HG03175 (cell line): ENCODE results near the gene PIK3CD.
"Not testable (repeated sequence)": the region's sequence is repeated elsewhere in the genome, so short reads cannot be mapped to it uniquely, and the experiment has no call there.

ENCODE experiments used
- ATAC-seq: cut with Tn5 transposase; IDR thresholded peaks from one replicate; pipeline ENCODE4 v1.9.1; 2021; ENCODE audit warnings: mild to moderate bottlenecking, moderate library complexity; ENCODE audit not compliant: unreplicated experiment

Gene PIK3CD

DNA sequence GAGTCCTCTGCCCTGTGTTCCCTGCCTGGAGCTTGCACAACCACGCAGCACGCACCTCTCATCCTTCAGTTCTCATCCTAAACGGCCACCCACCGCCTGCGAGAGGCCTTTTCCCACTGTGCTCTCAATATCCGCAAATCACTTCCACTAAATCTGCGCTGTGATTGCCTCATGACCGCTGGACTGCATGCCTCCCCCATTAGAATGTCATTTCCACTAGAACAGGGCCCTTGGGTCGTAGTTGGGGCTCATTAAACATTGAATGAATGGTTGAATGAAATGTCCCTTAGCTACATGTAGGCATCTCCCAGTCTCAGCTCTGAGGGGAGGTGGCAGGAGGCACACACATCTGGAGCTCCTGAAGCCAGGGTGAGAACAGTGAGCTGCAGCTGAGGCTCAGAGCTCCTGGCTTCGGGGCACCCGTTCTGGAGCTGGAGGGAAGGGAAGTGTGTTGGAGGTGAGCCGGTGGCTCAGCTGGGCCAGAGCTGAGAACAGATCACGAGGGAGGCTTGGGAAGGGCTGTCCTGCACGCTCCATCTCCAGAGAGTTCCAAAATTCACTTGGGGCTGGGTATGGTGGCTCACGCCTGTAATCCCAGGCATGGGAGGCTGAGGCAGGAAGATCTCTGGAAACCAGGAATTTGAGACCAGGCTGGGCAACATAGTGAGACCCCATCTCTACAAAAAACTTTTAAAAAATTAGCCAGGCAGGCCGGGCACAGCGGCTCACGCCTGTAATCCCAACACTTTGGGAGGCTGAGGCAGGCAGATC is 32.4 kb upstream of the PIK3CD start:
- no peak for ATAC-seq

DNA sequence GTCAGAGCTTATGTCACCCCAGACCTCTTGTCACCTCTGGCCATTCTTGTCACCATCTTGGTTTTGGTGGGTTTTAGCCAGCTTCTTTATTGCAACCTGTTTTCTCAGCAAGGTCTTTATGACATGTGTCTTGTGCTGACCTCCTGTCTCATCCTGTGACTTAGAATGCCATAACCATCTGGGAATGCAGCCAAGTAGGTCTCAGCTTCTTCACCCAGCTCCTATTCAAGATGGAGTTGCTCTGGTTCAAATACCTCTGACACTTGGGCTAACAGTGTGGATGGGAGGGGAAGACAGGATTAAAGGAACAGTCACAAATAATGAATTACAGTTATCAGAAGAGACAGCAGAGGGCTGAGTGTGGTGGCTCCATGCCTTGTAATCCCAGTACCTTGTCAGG is 30.5 kb upstream of the PIK3CD start:
- no peak for ATAC-seq

DNA sequence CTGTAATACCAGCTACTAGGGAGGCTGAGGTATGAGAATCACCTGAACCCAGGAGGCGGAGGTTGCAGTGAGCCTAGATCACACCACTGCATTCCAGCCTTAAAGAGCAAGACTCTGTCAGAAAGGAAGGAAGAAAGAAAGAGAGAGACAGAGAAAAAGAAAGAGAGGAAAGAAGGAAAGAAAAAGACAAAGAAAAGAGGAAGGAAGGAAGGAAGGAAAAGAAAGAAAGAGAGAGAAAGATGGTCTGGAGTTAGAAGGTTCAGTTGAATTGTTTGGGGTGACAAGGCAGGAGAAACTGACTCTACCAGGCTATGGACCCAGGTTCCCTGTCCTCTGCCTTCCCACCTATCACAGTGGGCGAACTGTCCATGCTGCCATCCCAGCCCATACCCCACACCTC is 27.4 kb upstream of the PIK3CD start:
- ATAC-seq = no peak

DNA sequence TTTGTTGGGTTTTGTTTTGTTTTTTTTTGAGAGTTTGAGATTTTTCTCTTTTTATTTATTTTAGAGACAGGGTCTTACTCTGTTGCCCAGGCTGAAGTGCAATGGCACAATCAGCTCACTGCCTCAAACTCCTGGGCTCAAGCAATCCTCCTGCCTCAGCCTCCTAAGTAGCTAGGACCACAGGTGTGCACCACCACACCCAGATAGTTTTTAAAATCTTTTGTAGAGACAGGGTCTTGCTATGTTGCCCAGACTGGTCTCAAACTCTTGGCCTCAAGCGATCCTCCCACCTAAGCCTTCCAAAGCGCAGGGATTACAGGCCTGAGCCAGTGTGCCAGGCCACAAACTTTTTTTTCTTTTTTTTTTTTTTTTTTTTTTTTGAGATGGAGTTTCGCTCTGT is 26.5 kb upstream of the PIK3CD start:
- not testable (repeated sequence) for ATAC-seq

DNA sequence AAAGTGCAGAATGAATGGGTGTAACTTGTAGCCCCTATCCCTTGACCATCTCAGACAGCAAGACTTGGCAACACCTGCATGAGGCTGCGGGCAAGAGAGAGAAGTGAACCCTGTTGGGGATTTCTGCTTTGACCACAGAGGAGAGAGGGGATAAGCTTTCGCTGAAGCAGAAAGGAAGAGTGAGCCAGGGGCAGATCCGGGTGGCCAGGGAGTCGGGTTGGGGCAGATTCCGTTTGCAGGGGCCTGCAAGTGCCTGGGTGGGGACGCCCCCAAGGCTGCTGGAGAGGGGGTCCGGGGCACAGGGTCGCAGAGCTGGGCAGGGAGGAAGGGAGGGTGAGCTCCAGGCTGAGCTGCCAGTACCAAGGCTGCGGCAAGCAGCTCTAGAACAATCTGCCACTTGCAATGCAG is 25.3 kb upstream of the PIK3CD start:
- peak; percentile 38 for ATAC-seq

DNA sequence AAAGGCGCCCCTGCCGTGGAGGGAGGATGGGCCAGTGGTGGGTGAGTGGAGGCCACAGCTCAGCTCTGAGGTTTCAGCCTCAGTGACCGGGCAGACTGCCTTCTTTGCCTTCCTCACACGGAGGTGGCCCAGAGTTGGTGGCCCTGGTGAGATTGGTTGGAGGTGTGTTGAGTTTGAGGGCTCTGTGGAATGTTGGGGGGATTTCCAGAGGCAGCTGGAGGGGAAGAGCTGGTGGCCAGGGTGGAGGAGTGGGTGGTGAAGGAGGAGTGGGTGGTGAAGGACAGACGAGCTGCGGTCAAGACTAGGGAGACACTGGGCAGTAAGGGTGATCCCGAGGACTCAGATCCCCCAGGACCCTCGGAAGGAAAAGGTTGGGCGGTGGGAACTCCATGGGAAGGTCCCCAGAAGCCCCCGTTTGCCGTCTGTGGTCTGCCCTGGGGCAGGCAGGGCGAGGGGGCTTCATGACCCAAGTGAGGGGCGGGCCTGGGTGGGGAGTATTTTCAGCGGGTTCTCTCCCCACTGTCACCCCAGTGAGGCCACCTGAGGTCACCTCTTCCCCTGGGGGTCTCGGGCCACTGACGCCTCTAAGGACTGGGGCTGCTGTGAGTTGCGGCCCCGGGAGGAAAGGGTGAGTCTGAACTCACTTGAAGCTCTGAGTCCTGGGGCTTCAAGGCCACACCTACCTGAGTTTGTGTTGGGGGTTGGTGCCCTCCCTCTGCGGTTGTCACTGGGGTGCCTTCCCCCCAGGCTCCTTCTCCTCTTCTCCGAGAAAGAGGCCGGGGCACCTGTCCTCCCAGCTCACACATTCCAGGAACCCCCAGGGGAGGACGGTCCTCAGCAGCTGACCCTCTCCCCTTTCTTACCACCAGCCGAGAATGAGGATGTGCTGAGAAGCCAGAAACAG is 22.7 kb upstream of the PIK3CD start:
- no peak for ATAC-seq

DNA sequence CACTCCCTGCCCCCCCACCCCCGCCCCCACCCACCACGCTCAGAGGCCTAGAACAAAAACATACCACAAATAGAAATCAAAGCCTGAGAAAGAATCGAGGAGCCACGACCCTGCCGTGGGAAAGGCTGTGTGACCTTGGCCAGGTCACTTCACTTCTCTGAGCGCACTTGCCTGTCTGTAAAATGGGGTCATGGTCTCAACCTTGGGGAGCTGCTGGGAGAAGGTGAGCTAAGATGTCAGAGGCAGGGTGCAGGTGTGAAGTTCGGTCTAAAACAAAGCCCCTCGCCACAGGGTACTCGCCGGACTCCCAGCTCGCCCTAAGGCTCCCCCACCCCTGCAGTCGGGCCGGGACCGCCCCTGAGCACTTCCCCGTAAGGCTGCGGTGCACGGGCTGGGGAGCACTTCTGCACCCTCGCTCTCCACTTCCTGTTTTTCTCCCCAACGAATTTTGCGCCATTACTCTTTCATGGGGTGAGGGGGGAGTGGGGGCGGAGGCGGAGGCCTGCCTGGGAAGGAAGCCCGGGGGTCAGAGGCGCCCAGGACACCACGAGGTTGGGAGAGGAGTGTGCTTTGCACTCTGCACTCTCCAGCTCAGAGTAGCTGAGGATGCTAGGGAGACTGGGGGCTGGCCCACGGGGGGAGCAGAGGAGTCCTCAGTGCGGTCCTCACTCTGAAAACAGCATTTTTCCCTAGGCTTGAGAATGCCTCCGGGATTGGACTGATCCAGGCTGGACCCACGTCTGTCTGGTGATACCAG is 21.9 kb upstream of the PIK3CD start:
- ATAC-seq = no peak

DNA sequence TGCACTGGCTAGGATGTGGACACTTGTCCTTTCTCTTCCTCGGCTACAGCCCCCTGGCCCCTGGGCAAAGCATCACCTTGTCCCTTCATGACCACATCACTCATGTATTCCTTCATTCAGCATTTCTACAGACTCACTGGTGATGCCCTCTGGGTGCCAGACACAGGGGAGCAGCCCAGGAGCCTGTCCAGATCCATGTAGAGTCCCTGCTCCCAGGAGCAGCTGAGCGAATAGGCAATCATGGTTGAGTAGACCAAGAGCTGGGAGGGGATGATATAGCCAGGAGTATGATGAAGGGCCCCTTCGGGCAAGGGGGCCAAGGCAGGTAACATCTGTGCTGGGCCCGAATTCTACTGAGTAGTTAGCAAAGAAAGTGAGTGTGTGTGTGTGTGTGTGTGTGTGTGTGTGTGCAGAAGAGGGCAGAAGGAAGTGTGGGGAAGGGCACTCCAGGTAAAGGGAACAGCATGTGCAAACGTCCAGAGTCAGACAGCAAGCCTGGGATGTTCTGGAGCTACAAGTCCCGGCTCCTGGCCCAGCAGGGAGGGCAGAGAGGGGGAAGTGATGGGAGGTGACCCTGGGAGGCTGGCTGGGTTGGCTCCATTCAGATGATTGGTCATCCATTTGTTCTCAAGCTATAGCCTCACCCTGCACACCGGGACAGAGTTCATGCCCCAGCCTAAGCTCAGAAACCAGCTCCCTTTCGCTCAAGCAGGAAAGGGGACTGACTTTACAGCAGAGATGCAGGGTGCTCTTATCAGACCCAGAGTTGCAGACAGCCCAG is 21.0 kb upstream of the PIK3CD start:
- no peak for ATAC-seq

DNA sequence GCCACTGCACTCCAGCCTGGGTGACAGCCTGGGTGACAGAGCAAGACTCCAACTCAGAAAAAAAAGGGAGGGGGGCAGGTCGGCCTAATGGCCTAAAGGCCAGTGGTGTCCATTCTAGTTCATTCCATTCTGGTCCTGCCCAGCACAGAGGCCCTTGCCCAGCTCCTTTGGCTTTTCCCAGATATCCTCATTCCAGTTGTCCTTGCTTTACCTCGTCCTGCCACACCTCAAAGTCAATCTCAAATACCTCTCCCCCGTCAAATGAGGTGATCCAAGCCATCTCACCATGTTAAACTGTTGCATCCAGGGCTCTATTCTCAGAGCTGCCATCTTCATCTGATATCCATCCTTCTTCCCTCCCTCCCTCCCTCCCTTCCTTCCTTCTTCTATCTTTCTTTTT is 19.9 kb upstream of the PIK3CD start:
- no peak for ATAC-seq

DNA sequence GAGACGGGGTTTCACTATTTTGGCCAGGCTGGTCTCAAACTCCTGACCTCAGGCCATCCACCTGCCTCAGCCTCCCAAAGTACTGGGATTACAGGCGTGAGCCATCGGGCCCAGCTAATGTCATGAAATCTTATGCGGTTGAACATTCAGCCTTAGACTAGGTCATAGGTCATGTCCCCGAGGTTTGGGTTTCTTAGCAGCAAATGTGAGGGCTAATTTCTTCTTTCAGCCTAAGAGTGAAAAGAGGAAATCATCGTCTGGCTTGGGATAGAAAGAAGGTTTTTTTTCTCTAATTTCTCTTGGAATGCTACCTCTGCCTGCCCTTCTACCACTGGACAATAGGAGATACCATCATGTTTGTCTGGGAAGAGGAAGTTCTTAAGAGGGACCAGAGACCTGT is 18.0 kb upstream of the PIK3CD start:
- no peak for ATAC-seq

DNA sequence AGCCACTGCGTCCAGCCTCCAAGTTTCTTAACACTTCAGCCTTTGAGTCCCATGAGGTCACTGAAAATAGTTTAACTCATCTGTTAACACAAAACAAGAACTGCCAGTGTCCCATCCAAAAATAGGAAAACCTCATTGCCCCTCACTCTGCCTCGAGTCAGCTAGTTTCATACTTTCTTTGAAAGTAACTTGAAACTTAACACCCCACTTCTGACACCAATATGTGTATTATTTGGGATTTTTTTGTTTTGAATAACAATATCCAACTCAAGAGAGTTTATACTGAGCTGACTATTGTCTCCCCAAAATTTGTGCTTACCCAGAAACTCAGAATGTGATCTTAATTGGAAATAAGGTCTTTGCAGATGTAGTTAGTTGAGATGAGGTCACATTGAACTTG is 16.9 kb upstream of the PIK3CD start:
- no peak for ATAC-seq

DNA sequence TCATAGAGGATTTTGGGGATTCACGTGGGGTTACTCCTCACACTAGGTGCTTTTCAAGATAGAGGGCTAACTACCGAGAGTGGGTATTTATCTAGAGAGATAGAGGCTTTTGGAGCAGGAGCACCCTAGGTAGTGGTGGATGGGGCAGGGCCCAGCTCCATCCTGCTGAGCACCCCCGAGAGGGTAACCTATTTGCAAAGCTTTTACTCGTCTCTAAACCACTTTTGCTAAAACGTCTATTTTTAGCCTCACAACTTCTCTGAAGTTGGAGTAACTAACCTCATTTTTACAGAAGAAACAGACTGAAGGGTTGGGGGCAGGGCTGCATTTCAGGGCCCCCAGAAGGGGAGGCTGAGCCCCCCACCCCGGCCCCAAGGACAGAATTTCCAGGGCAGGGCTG is 12.3 kb upstream of the PIK3CD start:
- ATAC-seq = no peak

DNA sequence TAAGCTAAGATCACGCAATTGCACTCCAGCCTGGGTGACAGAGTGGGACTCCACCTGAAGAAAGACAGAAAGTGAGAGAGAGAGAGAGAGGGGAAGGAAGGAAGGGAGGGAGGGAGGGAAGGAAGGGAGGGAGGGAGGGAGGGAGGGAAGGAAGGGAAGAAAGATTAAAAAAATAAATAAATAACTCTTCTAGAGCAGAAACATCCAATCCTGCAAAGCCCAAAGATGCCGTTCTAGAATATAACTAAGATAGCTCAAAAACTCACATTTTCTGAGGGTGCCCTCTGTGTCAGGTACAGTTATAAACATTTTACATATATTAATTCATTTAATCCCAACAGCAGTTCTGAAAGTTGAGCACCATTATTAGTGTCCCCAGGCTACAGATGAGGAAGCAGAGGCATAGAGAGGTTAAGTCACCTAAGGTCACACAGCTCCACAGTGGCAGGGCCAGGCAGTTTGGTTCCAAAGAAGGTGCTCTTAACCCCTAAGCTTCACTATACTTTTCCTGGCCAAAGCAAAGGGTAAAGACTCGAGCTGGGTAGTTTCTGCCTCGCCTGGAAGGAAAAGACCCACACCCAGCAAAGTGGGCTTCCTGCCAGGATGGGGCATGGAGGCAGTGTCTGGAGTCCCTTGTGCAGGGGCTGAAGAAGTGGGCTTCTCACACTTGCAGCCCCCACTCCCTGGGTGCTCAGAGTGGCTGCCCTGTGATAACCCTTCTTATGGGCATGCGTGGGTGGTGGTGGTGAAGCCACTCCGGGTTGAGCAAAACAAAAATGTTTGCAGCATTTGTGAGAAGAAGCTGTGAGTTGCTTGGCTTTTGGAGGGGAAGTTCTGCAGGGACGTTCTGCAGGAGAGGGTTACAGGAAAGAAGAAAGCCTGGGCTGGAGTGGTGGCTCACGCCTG is 7.9 kb upstream of the PIK3CD start:
- no peak for ATAC-seq

DNA sequence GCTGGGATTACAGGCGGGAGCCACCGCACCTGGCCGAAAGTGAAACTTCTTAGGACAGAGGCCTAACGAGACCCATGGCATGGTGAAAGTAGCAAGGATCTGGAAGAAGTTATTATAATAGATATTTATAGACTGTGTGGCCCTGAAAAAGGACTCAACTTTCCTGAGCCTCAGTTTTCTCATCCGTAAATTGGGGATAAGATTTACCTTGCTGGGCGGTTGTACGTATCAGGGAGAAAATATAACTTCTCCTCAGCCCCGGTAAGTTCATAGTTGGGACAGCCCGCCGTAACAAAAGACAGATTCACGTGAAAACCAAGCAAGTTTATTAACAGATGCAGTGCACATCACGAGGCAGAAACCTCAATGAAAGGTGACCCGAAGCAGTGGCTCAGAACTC is 5.5 kb upstream of the PIK3CD start:
- ATAC-seq = no peak

DNA sequence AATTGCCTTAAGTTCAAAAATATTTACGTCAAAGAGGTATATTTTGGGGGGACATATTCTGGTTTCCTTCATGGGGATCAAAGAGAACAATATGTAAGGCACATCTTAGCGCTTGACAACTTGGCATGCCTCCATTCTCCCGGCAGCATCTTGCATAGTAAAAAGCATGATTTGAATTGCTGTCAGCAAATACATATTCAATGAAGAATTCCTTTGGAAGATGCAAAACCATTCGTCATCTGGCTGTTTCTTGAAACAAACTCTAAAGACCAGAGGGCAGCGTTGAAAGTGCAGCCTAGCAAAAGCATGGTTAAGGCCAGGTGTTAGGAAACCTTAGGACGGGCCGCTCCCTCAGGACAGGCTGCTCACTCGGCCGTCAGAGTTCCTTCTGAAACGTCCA is 3.4 kb upstream of the PIK3CD start:
- ATAC-seq = no peak

DNA sequence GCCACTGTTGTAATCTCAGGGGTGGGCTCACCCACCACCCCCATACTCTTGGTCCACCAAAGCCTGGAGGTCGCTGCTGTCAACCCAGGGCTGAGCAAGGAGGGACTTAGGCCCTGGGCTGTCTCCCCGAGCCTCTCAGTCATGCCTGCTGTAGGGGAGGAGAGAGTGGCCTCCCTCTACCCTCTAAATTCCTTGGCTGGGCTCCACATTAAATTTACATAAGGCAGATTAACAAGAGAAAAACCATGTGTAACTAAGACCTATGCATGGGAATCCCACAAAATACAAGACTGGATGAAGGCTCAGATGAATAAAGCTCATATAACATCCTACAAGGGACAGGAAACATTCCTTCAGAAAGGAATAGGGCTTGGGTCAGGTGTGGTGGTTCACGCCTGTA is 1.8 kb upstream of the PIK3CD start:
- no peak for ATAC-seq

DNA sequence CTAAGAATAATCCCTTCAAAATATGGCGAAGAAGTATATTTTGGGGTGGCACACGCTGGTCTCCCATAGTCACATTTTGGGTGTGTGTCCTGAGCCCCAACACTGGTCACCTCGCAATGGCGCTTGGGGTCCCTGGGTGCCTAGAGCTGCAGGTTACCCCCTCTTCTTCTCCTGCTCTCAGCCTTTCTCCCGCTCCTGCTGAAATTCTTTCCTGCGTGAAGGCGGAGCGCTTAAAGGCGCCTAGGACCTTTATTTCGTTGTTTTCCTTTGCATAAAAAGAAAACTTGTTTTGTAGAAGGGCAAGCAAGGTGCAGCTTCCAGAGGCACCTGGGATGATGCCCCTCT is 339 bp upstream of the PIK3CD start:
- no peak for ATAC-seq

DNA sequence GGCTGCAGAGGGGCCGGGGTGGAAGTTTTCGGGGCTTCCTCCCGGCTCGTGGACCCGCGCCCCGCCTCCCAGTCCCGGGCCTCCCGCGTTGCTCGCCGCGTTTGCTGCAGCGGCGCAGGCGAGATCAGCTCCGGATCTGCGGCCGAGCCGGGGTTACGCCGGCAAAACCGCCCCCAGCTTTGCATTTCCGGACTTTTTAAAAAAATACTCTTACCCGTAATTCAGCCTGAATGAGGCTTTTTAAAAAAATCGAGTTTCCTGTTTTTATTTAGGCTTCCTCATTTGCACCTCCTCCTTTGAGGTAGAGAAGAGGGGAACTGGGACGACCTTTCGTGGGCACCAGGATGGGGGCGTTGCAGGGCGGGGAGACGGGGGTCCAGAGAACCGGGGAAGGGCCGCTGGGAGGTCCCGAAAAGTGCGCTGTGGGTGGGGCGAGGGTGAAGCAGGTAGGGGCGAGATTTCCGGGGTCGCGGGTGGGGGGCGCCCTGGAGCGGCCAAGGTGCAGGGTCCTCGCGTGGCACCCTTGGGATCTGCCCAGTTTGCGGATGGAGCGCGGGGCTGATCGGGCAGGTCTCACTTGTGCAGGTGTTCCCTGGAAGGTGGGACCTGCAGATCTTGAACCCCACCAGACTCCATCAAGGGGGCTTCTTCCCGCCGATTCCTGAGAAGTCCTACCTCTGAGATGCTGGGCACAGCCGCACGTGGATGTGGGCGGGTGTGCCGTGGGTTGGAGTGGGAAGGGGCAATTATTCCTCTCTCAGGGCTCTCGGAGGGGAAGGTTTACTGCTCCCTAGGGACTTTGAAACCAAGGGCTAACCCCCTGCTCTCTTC is 1.1 kb downstream of the PIK3CD start:
- peak; percentile 31 for ATAC-seq

DNA sequence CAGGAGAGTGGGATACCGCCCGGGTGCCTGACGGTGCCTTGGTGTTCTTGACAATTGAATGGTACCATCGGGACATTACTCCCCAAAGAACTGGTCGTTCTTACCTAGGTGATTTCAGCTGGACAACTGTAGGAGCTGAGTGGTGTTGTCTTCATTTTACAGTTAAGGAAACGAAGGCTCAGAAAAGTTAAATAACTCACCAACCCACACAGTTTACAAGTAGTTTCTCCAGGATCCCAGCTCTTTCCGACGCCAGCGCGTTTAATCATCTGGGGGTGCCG is 1.6 kb downstream of the PIK3CD start:
- ATAC-seq = no peak
